ENCODE data around the gene NUDT3.
"Not testable (repeated sequence)": the region's sequence is repeated elsewhere in the genome, so short reads cannot be mapped to it uniquely, and the experiment has no call there.

Gene NUDT3

GRCh38 chr6:34370361-34370760, 22.1 kb downstream of the NUDT3 start:
- peak in 6 of 14 donors; percentile 5 to 45 (median 21) for DNase-seq

- DNase-seq = no peak
Measured at GRCh38 chr6:34369385-34369784, 23.1 kb downstream of the NUDT3 start.

GRCh38 chr6:34366639-34366921, 25.9 kb downstream of the NUDT3 start:
- DNase-seq = no peak

- DNase-seq = peak in 1 of 14 donors; percentile 9
Measured at GRCh38 chr6:34365781-34366638, 26.5 kb downstream of the NUDT3 start.

GRCh38 chr6:34363681-34364075, 28.8 kb downstream of the NUDT3 start:
- not testable (repeated sequence) for DNase-seq

- no peak for DNase-seq
Measured at GRCh38 chr6:34362909-34363680, 29.4 kb downstream of the NUDT3 start.

- no peak for DNase-seq
Measured at GRCh38 chr6:34362176-34362575, 30.3 kb downstream of the NUDT3 start.

GRCh38 chr6:34360556-34360955, 31.9 kb downstream of the NUDT3 start:
- DNase-seq = no peak

GRCh38 chr6:34359418-34360158, 32.9 kb downstream of the NUDT3 start:
- DNase-seq = no peak

- no peak for DNase-seq
Measured at GRCh38 chr6:34358389-34358905, 34.0 kb downstream of the NUDT3 start.

- DNase-seq = no peak
Measured at GRCh38 chr6:34357937-34358336, 34.5 kb downstream of the NUDT3 start.

- DNase-seq = no peak
Measured at GRCh38 chr6:34355889-34356288, 36.6 kb downstream of the NUDT3 start.

- not testable (repeated sequence) for DNase-seq
Measured at GRCh38 chr6:34354230-34354629, 38.2 kb downstream of the NUDT3 start.

GRCh38 chr6:34353530-34353929, 38.9 kb downstream of the NUDT3 start:
- not testable (repeated sequence) for DNase-seq

- no peak for DNase-seq
Measured at GRCh38 chr6:34352305-34352937, 40.0 kb downstream of the NUDT3 start.

GRCh38 chr6:34350934-34351217, 41.6 kb downstream of the NUDT3 start:
- DNase-seq = no peak

GRCh38 chr6:34350137-34350933, 42.1 kb downstream of the NUDT3 start:
- peak in 1 of 14 donors; percentile 7 for DNase-seq

GRCh38 chr6:34349211-34349610, 43.3 kb downstream of the NUDT3 start:
- DNase-seq = no peak

GRCh38 chr6:34347303-34347702, 45.2 kb downstream of the NUDT3 start:
- no peak for DNase-seq

- DNase-seq = no peak
Measured at GRCh38 chr6:34346175-34347119, 46.0 kb downstream of the NUDT3 start.

GRCh38 chr6:34343806-34344205, 48.7 kb downstream of the NUDT3 start:
- DNase-seq = no peak
